ENCODE measurements around the gene PSMD2.
"Not testable (repeated sequence)": the region's sequence is repeated elsewhere in the genome, so short reads cannot be mapped to it uniquely, and the experiment has no call there.

PSMD2 gene

DNA sequence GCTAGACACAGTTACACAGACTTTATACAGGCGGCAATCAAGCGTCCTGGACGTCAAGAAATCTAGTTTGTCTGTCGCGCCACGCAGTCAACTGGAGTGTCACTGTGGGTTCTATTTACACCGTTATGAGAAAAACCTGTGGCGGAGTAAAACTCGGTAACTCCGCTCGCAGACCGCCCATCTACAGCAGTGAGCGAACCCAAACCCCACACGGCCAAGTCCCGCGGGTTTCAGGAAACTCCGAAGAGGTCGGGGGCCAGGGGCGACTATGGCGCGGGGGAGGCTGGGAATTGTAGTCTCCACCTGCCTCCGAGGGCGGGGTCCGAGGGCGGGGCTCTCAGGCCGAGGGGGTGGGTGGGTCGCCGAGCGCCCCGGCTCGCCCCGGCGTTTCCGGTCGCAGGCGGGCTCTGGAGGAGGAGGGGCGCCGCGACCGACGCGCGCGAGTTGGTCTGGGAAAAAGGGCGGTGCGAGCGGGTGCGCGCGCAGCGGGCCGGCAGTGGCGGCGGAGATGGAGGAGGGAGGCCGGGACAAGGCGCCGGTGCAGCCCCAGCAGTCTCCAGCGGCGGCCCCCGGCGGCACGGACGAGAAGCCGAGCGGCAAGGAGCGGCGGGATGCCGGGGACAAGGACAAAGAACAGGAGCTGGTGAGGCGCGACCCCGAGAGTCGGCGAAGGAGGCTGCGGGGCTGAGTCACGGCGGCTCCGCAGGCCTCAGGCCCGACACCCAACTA, at the start of gene PSMD2:
Gene PSMD2 (plus strand): TSS at position 483 of the 729 bp plus-strand sequence. CDS start 26 bp downstream, at position 509.
- DNase-seq = peak; percentile 99

DNA sequence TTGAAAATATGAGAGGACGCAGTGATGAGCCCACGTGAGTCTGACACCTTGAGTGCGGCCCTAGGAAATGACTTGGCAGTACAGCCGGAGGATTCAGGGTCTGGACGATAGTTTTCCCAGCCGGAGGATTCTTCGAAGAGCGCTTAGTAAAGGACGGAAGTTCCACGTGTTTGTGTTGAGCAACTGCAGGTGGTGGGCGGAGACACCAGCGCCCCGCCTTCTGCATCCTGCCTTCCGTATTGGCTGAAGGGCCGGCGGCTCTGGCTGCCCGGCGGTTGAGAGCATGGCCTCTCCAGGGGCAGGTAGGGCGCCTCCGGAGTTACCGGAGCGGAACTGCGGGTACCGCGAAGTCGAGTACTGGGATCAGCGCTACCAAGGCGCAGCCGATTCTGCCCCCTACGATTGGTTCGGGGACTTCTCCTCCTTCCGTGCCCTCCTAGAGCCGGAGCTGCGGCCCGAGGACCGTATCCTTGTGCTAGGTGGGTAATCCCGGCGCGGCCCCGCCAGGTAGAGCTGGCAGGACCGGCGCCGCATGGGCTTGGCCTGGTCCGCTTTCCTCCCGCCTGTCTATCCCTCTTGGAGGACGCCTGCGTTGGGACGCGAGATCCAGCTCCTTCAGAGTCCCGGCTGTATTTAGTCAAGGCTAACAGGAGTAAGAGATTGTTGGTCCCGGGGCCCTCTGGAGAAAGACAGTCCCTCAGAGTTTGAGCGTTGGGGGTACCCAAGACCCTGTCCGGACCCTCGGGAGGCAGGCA, 49.5 kb upstream of the PSMD2 start, which contains the start of gene EEF1AKMT4:
Gene EEF1AKMT4 (plus strand): TSS at position 261 of the 755 bp plus-strand sequence. CDS start 23 bp downstream, at position 284.
- peak; percentile 96 for DNase-seq

GRCh38 chr3:184250167-184250828, 48.7 kb upstream of the PSMD2 start:
- peak; percentile 69 for DNase-seq

DNA sequence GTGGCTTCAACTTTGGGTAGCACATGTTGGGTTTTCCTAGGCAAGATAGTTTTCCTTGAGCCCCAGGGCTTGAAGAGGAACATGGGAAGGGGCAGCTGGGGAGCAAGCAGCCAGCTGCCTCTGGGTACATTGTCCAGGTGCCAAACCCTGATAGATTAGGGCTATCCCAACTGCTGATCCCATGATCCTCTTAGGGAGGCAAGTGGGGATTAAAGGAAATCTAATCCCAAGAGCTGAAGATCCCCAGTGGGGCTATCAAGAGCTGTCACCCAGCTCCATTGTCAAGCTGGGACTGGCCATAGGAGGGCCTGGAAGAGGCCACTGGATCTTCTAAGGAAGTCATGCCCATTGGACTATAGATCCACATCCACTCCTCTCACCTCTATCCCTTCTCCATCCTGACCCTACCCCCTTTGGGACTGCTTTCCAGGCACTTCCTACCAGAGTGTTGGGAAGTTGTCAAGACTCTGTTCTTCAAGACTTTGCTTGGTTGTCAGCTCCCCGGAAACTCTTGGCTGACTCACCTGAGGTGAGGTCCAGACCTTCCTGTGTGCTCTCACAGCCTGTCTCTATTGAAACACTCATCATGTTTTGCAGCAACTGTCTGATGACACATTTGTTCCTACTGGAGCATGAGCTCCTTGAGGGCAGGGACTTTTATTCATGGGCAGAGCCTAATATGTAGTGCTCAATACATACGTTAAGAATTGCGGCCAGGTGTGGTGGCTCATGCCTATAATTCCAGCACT, 43.6 kb upstream of the PSMD2 start:
- no peak for DNase-seq

GRCh38 chr3:184257083-184257915, 41.7 kb upstream of the PSMD2 start:
- no peak for DNase-seq

DNA sequence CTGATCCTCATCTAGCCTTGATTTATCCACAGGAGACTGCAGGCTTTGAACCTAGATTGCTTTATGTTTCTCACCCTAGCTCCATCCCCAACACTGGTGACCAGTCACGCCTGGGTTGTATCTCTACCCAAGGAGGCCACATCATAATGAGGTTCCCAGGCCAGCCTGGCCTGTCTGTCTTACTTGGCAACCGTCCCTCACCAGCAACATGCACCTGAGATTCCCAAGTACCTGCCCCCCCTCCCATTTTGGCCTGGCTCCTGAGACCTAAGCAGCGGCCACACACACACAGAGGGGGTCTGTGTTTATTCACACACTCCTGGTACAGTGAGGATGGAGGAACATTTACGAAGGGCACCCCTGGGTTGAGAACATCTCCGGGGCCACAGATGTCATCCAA, 40.1 kb upstream of the PSMD2 start:
- no peak for DNase-seq

DNA sequence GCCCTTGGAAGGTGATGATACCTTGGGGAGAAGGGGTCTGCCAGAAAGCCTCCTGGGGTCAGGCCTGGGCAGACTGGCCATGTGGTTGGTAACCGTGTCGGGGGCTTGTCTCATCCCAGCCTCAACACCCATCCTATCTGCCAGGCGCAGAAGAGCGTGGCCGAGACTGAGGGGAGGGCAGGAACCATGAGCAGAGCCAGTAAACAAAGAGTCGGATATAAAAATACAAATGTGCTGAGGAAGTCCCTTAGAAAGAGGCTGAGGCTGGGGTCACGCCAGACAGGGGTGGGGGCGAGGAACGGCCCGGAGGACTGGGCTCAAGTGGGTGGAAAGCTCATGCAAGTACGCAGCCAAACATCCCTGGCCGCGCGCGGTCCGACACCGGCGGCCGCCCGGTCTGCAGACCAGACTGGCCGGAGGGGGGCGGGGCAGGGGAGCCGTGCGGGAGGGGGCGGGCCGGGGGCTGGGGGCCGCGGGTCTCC, 39.6 kb upstream of the PSMD2 start:
- no peak for DNase-seq

DNA sequence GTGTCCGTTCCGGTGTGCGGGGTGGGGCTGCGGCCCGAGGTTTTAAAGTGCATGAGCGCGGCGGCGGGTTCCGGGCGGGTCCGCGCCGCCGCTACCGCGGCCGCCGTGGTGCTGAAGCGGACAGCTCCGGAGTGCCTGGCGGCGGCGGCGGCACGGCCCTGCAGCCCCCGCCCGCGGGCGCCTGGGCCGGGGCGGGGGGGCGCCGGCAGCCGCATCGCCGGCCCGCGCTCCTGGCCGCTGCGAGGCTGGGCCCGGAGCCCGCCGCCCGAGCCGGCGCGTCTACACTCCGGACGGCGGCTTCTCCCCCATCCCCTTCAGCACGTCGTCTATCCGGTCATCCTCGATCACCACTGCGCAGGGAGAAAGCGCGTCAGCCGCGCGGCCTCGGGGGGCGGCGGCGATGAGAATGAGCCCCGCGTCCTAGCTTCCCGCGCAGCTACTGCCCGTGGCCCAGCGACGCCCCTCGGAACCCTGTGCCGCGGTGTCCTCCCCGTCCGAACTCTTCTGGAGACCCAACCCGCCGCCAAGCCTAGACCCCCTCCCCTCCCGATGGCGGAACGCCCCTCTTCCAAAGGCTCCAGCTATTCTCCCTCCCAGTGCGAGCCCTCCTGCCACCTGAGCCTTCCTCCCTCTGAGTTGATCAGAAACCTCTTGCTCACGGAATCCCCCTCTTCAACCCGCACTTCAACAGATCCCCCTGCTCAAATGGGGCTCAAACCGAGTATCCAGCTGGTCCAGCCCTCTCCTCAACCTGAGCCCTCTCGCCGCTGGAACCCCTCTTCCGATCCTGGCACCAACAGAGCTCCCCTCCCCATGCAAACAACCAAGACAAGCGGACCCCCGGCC, 38.9 kb upstream of the PSMD2 start:
- DNase-seq = no peak

GRCh38 chr3:184260724-184261269, 38.2 kb upstream of the PSMD2 start:
- no peak for DNase-seq

- peak; percentile 44 for DNase-seq
These were observed 37.7 kb upstream of the PSMD2 start, which contains the start of gene CAMK2N2 for GRCh38 chr3:184261270-184261853. CAMK2N2 (minus strand) TSS chr3:184261553; CDS start chr3:184261285, 268 bp downstream.

DNA sequence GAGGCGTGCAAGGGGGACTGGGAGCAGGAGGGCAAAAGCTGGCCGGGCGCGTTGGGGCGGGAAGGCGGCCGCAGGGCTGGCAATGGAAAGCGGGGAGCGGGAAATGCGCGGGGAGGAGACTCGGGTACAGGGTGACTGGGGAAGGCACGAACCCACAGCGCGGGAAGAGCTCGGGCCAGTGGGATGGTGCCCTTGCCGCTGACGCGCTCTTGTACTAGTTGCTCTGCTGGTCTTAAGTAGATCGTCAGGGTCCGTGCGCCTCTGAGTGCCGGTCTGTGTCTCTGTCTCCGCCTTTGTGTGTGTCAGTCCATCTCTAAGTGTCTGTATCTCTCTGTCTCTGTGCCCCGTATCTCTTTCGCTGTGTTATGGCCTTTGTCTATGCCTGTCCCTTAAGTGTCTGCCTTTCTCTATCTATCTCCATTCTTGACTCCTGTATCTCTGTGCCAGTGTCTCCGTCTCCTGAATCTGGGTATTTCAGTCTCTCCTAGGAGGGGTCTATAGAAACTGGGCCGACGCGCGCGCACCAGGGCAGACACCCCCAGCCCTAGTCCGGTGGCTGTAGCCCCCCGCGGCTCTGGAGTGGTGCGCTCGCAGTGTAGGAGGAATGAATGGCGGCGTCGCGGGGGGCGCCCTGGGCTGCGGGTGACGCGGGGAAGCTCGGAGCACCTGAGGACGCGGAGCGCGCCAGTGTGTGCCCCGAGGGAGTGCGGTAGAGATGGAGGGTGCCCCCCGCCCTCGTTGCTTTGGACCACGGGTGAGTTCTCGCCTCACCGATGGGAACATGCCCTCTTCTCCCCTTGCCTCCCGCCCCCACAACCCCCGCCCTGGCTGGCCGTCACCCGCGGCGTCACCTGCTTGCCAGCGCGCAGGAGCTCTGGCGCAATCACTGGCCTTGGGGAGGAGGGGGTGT, 36.9 kb upstream of the PSMD2 start:
- DNase-seq = no peak

DNA sequence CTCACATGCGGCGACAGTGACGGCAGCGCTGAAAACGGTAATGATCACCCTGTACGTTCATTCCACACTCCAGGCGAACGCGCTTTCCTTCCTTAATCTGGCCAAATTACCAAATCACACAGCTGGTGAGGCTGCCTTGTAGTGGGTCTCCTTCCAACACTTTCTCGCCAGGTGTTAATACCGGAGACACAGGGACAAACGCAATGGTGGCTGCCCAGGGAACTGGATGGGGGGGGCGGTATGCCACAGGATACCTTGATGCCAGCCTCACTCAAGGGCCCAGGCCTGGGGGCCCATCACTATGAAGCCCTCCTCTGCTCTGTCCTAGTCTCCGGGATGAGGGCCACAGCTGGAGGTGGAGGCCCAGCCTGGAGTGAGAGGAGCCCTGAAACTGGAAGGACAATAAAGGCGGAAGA, 36.3 kb upstream of the PSMD2 start:
- no peak for DNase-seq

DNA sequence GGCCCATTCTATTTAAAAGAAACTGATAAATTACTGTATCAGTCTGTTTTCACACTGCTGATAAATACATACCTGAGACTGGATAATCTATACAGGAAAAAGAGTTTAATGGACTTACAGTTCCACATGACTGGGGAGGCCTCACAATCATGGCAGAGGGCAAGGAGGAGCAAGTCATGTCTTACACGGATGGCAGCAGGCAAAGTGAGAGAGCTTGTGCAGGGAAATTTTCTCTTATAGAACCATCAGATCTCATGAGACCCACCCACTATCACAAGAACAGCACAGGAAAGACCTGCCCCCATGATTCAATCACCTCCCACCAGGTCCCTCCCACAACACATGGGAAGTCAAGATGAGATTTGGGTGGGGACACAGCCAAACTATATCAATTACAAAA, 31.8 kb upstream of the PSMD2 start:
- not testable (repeated sequence) for DNase-seq

DNA sequence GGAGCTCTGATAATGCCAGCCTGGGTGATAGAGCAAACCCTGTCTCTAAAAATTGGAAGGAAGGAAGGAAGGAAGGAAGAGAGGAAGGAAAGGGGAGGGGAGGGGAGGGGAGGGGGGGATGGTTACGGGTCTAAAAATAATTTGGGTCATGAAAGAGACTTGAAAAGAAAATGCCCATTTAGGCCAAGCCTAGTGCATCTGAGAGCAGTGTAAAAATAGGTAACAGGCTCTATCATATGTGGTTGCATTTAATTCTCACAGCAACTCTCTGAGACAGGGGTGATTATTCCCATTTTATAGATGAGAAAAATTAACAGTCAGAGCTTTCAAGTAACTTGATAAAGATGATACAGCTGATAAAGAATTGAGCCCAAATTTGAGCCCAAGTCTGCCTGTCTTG, 26.8 kb upstream of the PSMD2 start:
- no peak for DNase-seq

DNA sequence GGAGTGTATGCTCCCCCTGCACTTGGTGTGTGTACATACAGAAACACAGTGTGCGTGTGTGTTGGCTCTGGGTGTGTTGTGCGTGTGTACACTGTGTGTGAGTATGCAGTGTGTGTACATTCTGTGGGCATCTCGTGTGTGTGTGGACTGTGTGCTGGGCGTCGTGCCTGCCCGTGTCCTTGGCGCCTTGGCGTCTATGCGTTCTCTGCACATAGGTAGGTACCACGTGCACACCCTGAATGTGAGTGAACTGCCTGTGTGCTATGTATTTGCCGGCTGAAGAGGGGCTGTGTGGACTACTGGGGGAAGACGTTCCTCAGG, 23.7 kb upstream of the PSMD2 start:
- no peak for DNase-seq

DNA sequence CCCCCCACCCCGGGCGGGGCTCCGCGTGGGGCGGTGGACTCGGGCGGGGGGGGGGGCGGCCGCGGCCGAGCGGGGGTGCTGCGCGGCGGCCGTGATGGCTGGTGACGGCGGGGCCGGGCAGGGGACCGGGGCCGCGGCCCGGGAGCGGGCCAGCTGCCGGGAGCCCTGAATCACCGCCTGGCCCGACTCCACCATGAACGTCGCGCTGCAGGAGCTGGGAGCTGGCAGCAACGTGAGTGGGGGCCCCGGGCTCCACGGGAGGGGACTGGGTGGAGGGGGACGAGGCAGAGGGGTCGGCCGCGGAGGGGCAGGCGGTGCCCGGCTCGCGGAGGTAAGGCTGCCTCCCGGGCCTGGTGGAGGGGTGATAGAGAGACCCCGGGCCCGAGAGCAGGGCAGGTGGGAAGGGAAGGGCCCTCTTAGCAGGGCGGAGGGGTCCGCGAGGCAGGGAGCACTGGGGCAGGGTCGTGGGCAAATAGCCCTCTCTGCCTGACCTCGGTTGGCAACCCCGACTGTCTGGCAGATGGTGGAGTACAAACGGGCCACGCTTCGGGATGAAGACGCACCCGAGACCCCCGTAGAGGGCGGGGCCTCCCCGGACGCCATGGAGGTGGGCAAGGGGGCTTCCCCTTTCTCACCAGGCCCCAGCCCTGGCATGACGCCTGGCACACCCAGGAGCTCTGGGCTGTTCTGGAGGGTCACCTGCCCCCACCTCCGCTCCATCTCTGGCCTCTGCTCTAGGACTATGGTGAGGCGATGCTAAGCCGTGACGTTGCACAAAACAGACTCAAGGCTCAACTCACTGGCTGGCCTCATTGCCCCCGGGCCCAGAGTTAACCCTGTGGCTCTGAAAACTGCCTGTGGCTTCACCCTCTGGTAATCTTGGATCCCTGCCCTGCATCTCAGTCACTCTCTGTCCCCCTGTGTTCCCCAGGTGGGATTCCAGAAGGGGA, 22.8 kb upstream of the PSMD2 start, which contains the start of gene ECE2:
Gene ECE2 (plus strand): TSS at position 62 of the 950 bp plus-strand sequence. CDS start 132 bp downstream, at position 194.
- DNase-seq = no peak

DNA sequence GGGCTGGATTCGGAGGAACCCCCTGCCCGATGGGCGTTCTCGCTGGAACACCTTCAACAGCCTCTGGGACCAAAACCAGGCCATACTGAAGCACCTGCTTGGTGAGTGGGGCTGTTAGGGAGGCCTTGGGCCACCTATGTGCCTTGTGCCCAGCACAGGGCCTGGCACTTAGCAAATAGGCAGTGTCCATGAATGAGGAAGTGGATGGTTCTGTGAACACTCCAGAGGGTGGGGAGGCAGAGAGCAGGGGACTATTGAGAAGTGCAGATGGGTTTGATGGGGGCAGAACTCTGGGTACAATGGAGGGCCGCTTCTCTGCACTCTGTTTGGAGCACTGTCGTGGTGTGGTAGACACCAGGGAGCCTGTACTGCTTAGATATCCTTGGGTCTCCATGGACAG, 21.7 kb upstream of the PSMD2 start:
- DNase-seq = no peak

DNA sequence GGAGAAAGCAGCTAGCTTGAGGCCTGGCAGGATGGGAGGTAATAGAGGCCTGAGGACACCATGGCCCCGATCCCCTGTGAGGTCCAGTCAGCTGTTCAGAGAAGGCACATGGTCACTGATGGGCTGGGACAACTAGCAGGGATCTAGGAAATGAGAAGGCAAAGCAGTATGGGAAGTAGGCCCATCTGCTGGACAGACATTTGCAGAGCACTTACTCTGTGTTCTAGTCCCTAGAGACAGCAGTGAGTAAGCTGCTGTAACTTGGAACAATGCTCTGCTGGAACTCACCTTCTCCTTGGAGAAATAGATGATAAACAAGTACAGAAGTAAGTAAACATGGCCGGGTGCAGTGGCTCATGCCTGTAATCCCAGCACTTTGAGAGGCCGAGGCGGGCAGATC, 16.1 kb upstream of the PSMD2 start:
- no peak for DNase-seq

Measured in left hindlimb (tissue), 1 donor.